22Rv1 (cell line): Measurements from ENCODE around the gene MMP24.

Experiments used
- H3K27ac ChIP-seq: fragments of 450-650 bp; 2 replicates; pipeline ENCODE4 v1.5.1; 2017
- CTCF ChIP-seq: fragments of 450-650 bp; IDR thresholded peaks from 2 replicates; pipeline ENCODE4 v1.5.1; 2017; ENCODE audit warnings: mild to moderate bottlenecking
- ZFX ChIP-seq: fragments of 450-650 bp; IDR thresholded peaks from 2 replicates; pipeline ENCODE4 v1.6.1; 2017; ENCODE audit warnings: antibody characterized with exemption, borderline replicate concordance

Gene MMP24

GRCh38 chr20:35264755-35265154, 38.3 kb downstream of the MMP24 start:
- H3K27ac ChIP-seq, result peak overlapping the region; percentile 82; the same call in 1 of the 2 replicates
- TF ChIP-seq ZFX (no peak), CTCF (0 out of 2 replicates have a peak, but pooled peaks have one; percentile 10)

GRCh38 chr20:35267092-35267491, 40.6 kb downstream of the MMP24 start:
- no peak overlapping the region for H3K27ac ChIP-seq
- TF ChIP-seq ZFX (no peak), CTCF (no peak)

- TF ChIP-seq ZFX (no peak), CTCF (peak; percentile 90)
- 0 out of 2 replicates have a peak overlapping the region, but pooled peaks have one; percentile 7 for H3K27ac ChIP-seq
Measured at GRCh38 chr20:35269055-35269781, 42.7 kb downstream of the MMP24 start.

- H3K27ac ChIP-seq, result no peak overlapping the region
- TF ChIP-seq CTCF, result no peak
- TF ChIP-seq ZFX, result no peak
Measured at GRCh38 chr20:35270021-35270902, 43.8 kb downstream of the MMP24 start.

- H3K27ac ChIP-seq, result no peak overlapping the region
- TF ChIP-seq ZFX (no peak), CTCF (no peak)
Measured at GRCh38 chr20:35271073-35271882, 44.8 kb downstream of the MMP24 start.

GRCh38 chr20:35271904-35272303, 45.4 kb downstream of the MMP24 start:
- no peak overlapping the region for H3K27ac ChIP-seq
- TF ChIP-seq CTCF (no peak), ZFX (no peak)
